Common myeloid progenitor, CD34-positive (primary cell): ENCODE results near the gene VPS13C.

ENCODE experiments used
- CTCF ChIA-PET: fragments of 350-600 bp; sonication (Branson Sonifier 250); formaldehyde crosslinking; loops from one replicate; lab custom pipeline; 2021; ENCODE audit warnings: antibody characterized with exemption; lab: Charles Lee
- POLR2A ChIA-PET: fragments of 350-600 bp; sonication (Branson Sonifier 250); formaldehyde crosslinking; loops from one replicate; lab custom pipeline; 2021; ENCODE audit warnings: antibody characterized with exemption; lab: Charles Lee
- DNase-seq, 3 donors: peaks; one replicate each; pipeline versions ENCODE4 v3.0.0 to v3.0.0-alpha.2; 2013
- H3K27ac ChIP-seq, 2 experiments: 1 replicate in 1 of 2; 2 replicates in 1 of 2; pipeline ENCODE4 v1.7.0; 2013; ENCODE audit warnings: inconsistent platforms in 2 of 2, low read length in 2 of 2, mild to moderate bottlenecking in 2 of 2, low read depth in 1 of 2, moderate library complexity in 1 of 2; ENCODE audit not compliant: severe bottlenecking in 2 of 2, insufficient read depth in 1 of 2, poor library complexity in 1 of 2
- H3K27me3 ChIP-seq, 5 experiments: replicated peaks in 2 of 5; 1 replicate in 3 of 5; 2 replicates in 2 of 5; pipeline versions ENCODE4 v1.6.1 to v1.7.0; 2013; ENCODE audit warnings: low read length in 4 of 5, mild to moderate bottlenecking in 2 of 5, moderate library complexity in 2 of 5, inconsistent platforms in 1 of 5; ENCODE audit not compliant: insufficient read depth in 5 of 5, control insufficient read depth in 4 of 5
- H3K36me3 ChIP-seq, 4 experiments: 1 replicate in 2 of 4; 2 replicates in 2 of 4; pipeline versions ENCODE4 v1.6.1 to v1.7.0; 2013; ENCODE audit warnings: low read length in 3 of 4, control low read depth in 1 of 4, mild to moderate bottlenecking in 1 of 4; ENCODE audit not compliant: control insufficient read depth in 4 of 4, insufficient read depth in 4 of 4
- H3K4me1 ChIP-seq, 4 experiments: 1 replicate in 3 of 4; 2 replicates in 1 of 4; pipeline versions ENCODE4 v1.6.1 to v1.7.1; 2013; ENCODE audit warnings: low read length in 3 of 4, mild to moderate bottlenecking in 3 of 4, control low read depth in 1 of 4, inconsistent platforms in 1 of 4, moderate library complexity in 1 of 4; ENCODE audit not compliant: control insufficient read depth in 4 of 4, insufficient read depth in 4 of 4; ENCODE audit errors: control extremely low read depth in 1 of 4
- H3K4me3 ChIP-seq, 7 experiments: 1 replicate in 4 of 7; 2 replicates in 3 of 7; pipeline versions ENCODE4 v1.5.1 to v1.7.0; 2013; ENCODE audit warnings: mild to moderate bottlenecking in 7 of 7, low read length in 6 of 7, moderate library complexity in 6 of 7, inconsistent platforms in 2 of 7, low read depth in 2 of 7, control low read depth in 1 of 7; ENCODE audit not compliant: insufficient read depth in 4 of 7, control insufficient read depth in 1 of 7; ENCODE audit errors: extremely low read depth in 1 of 7
- H3K9me3 ChIP-seq, 5 experiments: 1 replicate in 4 of 5; 2 replicates in 1 of 5; pipeline versions ENCODE4 v1.6.1 to v1.7.1; 2013; ENCODE audit warnings: low read length in 4 of 5, mild to moderate bottlenecking in 2 of 5, inconsistent platforms in 1 of 5, low read depth in 1 of 5, moderate library complexity in 1 of 5; ENCODE audit not compliant: control insufficient read depth in 4 of 5, insufficient read depth in 2 of 5; ENCODE audit errors: control extremely low read depth in 1 of 5
- WGBS: methylation state at CpG from one replicate; pipeline ENCODE4 v1.1.5; 2013; ENCODE audit not compliant: insufficient coverage; 5-methylcytosine and 5-hydroxymethylcytosine counted together

Gene VPS13C

GRCh38 chr15:61996056-61996635 lies 64.1 kb downstream of the VPS13C start:
- no peaks in the 10 kb centered on the region for H3K27me3 ChIP-seq
- H3K9me3 ChIP-seq = peaks cover 0 to 13% (median 0%) of the 10 kb centered on the region in 5 experiments
- no peaks in the 10 kb centered on the region for H3K4me1 ChIP-seq
- no peak overlapping the region for H3K27ac ChIP-seq
- H3K36me3 ChIP-seq = peaks cover 13 to 40% (median 27%) of the 10 kb centered on the region in 4 experiments
- WGBS = 100% methylated on average over 3 of the region's 4 CpGs
- no peak overlapping the region for H3K4me3 ChIP-seq
- ChIA-PET CTCF (interaction anchor here (0.9 to 1.2 kb wide), 2 partner anchors 14 to 15 kb away, joined by 3 read pairs; no protein-coding TSS in a partner anchor), POLR2A (no interaction called here)
- DNase-seq = no peak

GRCh38 chr15:61994216-61994615 lies 66.0 kb downstream of the VPS13C start:
- peaks cover 0 to 18% (median under 1%) of the 10 kb centered on the region in 5 experiments for H3K9me3 ChIP-seq
- ChIA-PET POLR2A (no interaction called here), CTCF (no interaction called here)
- H3K27me3 ChIP-seq = no peaks in the 10 kb centered on the region
- no peak overlapping the region for H3K27ac ChIP-seq
- no CpG with 5 or more reads among the region's 1 CpG for WGBS
- H3K4me1 ChIP-seq = no peaks in the 10 kb centered on the region
- H3K4me3 ChIP-seq = no peak overlapping the region
- peaks cover 17 to 58% (median 39%) of the 10 kb centered on the region in 4 experiments for H3K36me3 ChIP-seq
- no peak for DNase-seq

GRCh38 chr15:61992518-61992917 lies 67.7 kb downstream of the VPS13C start:
- H3K36me3 ChIP-seq = peaks cover 21 to 62% (median 39%) of the 10 kb centered on the region in 4 experiments
- H3K4me1 ChIP-seq = no peaks in the 10 kb centered on the region
- CTCF ChIA-PET = no interaction called here
- H3K27ac ChIP-seq = no peak overlapping the region
- no peaks in the 10 kb centered on the region for H3K27me3 ChIP-seq
- peaks cover 0 to 18% (median 2%) of the 10 kb centered on the region in 5 experiments for H3K9me3 ChIP-seq
- H3K4me3 ChIP-seq = no peak overlapping the region
- DNase-seq = no peak
- POLR2A ChIA-PET = no interaction called here

- ChIA-PET CTCF (no interaction called here), POLR2A (no interaction called here)
- peaks cover 0 to 9% (median 0%) of the 10 kb centered on the region in 5 experiments for H3K9me3 ChIP-seq
- H3K27ac ChIP-seq = no peak overlapping the region
- no peaks in the 10 kb centered on the region for H3K4me1 ChIP-seq
- peaks cover 13 to 48% (median 27%) of the 10 kb centered on the region in 4 experiments for H3K36me3 ChIP-seq
- H3K27me3 ChIP-seq = no peaks in the 10 kb centered on the region
- WGBS = 61% methylated on average over 4 of the region's 5 CpGs
- DNase-seq = no peak
- no peak overlapping the region for H3K4me3 ChIP-seq
Measured at GRCh38 chr15:61989667-61990066, 70.6 kb downstream of the VPS13C start.

GRCh38 chr15:61987824-61988223 lies 72.4 kb downstream of the VPS13C start:
- no peak for DNase-seq
- Histone ChIP-seq H3K27ac (no peak overlapping the region), H3K4me1 (no peaks in the 10 kb centered on the region), H3K4me3 (no peak overlapping the region), H3K36me3 (peaks cover 11 to 61% (median 33%) of the 10 kb centered on the region in 4 experiments), H3K9me3 (peaks cover 0 to 9% (median 0%) of the 10 kb centered on the region in 5 experiments), H3K27me3 (no peaks in the 10 kb centered on the region)
- WGBS = 100% methylated on average over 2 of the region's 2 CpGs
- CTCF ChIA-PET = no interaction called here
- POLR2A ChIA-PET = no interaction called here

- Histone ChIP-seq H3K9me3 (peaks cover 0 to 2% (median 0%) of the 10 kb centered on the region in 5 experiments), H3K36me3 (peaks cover 5 to 51% (median 34%) of the 10 kb centered on the region in 4 experiments), H3K4me3 (no peak overlapping the region), H3K27me3 (no peaks in the 10 kb centered on the region), H3K4me1 (no peaks in the 10 kb centered on the region), H3K27ac (no peak overlapping the region)
- ChIA-PET CTCF (no interaction called here), POLR2A (no interaction called here)
- DNase-seq = no peak
- WGBS = no CpG with 5 or more reads among the region's 3 CpGs
Measured at GRCh38 chr15:61983081-61983480, 77.2 kb downstream of the VPS13C start.

GRCh38 chr15:61978225-61978624 lies 82.0 kb downstream of the VPS13C start:
- POLR2A ChIA-PET = no interaction called here
- no CpG with 5 or more reads among the region's 3 CpGs for WGBS
- Histone ChIP-seq H3K4me1 (no peaks in the 10 kb centered on the region), H3K36me3 (peaks cover 5 to 51% (median 38%) of the 10 kb centered on the region in 4 experiments), H3K27ac (no peak overlapping the region), H3K4me3 (no peak overlapping the region), H3K9me3 (peaks cover 0 to 1% (median 0%) of the 10 kb centered on the region in 5 experiments), H3K27me3 (no peaks in the 10 kb centered on the region)
- no peak for DNase-seq
- CTCF ChIA-PET = no interaction called here
